ENCODE results near the gene WHRN.

- TF ChIP-seq CTCF (IDR thresholded peaks at IDR 0.05; ENCODE audit: low read depth, low read length) (no peak), POLR2A (IDR thresholded peaks at IDR 0.05; ENCODE audit: extremely low read depth, insufficient read length) (no peak)
Observed at GRCh38 chr9:114394523-114395333, 110.5 kb downstream of the WHRN start.

Data from NB4 (cell line).